VCaP (cell line): ENCODE data around the gene CCDC116.
"Not testable (repeated sequence)": the region's sequence is repeated elsewhere in the genome, so short reads cannot be mapped to it uniquely, and the experiment has no call there.

Experiments
- H3K27ac ChIP-seq: fragments of 450-650 bp; 2 replicates; pipeline ENCODE4 v1.5.1; 2017
- TF ChIP-seq, protein P1 (sequence below): fragments of 450-650 bp; conservative IDR thresholded peaks from 2 replicates; pipeline ENCODE4 v1.5.1; 2017; ENCODE audit warnings: mild to moderate bottlenecking, moderate library complexity

The CCDC116 gene

DNA sequence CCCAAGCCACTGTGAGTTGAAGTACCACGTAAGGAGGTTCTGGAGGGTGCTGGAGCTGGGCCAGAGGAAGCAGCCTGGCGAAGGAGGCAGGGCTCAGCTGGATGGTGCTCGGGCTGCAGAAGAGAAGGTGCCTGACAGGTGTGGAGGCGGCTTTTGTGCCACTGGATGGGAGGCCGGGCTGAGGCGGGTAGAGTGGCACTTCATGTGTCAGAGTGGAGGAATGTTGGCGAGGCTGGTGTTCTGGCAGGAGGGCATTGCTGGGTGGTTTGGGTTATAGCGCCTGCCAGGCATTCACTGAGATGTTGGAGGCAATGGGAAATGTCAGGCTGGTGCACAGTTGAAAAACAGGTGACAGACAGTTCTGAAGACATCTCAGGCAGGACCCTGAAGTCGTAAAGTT is 40.9 kb upstream of the CCDC116 start:
- TF ChIP-seq, protein P1, sequence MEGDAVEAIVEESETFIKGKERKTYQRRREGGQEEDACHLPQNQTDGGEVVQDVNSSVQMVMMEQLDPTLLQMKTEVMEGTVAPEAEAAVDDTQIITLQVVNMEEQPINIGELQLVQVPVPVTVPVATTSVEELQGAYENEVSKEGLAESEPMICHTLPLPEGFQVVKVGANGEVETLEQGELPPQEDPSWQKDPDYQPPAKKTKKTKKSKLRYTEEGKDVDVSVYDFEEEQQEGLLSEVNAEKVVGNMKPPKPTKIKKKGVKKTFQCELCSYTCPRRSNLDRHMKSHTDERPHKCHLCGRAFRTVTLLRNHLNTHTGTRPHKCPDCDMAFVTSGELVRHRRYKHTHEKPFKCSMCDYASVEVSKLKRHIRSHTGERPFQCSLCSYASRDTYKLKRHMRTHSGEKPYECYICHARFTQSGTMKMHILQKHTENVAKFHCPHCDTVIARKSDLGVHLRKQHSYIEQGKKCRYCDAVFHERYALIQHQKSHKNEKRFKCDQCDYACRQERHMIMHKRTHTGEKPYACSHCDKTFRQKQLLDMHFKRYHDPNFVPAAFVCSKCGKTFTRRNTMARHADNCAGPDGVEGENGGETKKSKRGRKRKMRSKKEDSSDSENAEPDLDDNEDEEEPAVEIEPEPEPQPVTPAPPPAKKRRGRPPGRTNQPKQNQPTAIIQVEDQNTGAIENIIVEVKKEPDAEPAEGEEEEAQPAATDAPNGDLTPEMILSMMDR: no peak
- H3K27ac ChIP-seq: peak overlapping the region; percentile 47; the same call in 1 of the 2 replicates

DNA sequence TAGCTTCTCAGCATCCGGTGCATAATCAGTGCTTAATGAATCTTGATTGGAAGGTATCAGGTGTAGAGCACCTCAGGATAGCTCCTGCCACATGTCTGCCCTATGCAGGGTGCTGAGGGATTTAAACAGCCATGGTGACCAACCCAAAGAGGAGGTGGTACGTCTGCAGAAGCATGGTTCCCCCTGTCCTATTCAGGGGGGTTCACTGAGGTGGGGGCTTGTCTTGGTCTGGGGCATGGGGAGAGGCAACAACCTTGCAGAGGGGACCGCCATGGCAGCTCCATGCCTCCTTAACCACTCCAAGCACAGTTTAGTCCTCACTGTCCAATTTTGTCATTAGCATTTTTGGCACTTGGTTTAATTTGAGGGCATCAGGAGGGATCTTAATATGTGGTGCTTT is 40.1 kb upstream of the CCDC116 start:
- TF ChIP-seq, protein P1: no peak
- H3K27ac ChIP-seq: peak overlapping the region; percentile 47

DNA sequence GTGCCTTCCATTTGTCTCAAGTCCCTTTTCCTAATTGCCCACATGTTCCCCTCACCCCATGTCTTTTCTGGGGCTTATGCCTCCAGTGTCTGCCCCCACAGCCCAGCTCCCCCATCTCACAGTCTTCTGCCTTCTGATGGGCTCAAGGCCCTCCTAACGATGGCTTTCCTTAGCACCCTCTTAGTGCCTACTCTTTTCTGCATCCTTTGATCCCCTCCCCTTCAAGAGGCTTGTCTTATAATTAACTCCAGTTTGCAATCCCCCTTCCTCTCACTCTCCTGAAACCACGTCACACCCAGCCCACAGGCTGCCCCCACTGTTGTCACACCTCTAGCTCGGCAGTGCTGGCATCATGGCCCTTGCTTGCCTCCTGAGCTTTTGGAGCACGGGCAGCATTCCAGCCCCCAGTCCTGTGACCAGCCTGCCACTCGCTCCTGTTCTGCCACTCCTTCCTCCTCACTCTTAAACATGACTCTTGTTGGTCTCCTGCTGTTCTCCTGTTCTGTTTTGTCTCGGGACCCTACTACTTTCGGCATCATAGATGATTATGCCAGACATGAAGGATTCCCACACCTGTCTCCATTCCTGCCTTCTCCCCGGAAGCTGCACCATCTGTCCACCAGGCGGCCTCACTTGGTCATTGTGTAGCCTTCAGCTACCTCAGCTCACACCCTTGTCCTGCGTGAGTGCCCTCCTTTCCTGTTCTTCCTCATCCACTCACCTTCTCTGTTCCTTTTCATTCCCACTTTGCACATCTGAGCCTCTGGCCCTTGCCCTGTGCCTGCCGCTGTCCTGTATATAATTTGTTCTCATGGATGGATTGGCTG is 38.9 kb upstream of the CCDC116 start:
- TF ChIP-seq, protein P1: peak; percentile 69

DNA sequence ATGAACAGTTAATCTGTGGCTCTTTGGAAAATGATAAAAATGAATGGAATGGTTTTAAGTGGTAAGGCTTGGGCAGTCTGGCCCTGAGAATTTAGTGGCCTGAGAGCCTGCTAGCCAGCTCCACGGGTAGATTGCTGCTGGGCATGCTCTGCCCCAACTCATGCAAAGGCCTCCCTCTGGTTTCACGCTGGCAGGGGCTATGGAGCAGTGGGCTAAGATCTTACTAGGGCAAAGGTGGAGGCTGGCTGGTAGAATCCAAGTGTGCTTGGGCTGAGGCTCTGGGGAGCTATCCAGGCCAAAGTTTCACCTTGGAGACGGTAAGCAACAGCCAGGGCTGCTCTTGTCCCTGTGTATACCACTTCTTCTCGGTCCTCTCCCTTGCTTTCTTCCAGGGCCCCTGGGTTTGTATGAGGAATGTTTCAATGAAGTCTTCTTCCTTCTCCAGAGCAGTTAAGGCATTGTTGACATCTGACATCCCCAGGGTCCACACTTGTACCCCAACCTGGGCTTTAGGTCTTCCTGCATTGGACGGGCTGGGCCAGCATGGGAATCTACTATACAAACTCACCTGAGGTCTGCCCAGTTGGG is 37.6 kb upstream of the CCDC116 start:
- H3K27ac ChIP-seq: no peak overlapping the region

More for the DNA sequence above, 38.9 kb upstream of the CCDC116 start:
- H3K27ac ChIP-seq: peak overlapping the region; percentile 47

DNA sequence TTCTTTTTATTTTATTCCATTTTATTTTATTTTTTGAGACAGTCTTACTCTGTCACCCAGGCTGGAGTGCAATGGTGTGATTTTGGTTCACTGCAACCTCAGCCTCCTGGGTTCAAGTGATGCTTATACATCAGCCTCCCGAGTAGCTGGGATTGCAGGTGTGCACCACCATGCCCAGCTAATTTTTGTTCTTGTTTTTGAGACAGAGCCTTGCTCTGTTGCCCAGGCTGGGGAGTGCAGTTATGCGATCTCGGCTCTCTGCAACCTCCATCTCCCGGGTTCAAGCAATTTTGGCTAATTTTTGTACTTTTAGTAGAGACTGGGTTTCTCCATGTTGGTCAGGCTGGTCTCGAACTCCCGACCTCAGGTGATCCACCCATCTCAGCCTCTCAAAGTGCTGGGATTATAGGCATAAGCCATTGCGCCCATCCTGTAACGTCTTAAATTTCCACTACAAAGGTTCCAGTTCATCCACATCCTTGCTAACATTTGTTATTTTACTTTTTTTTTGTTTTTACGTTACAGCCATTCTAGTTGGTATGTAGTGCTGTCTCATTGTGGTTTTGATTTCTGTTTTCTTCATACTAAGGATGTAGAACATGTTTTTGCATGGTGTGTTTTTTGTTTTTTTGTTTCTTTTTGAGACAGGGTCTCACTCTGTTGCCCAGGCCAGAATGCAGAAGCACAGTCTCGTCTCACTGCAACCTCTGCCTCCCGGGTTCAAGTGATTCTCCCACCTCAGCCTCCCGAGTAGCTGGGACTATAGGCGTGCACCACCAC is 36.0 kb upstream of the CCDC116 start:
- H3K27ac ChIP-seq: not testable (repeated sequence)

More for the DNA sequence above, 37.6 kb upstream of the CCDC116 start:
- TF ChIP-seq, protein P1: no peak

DNA sequence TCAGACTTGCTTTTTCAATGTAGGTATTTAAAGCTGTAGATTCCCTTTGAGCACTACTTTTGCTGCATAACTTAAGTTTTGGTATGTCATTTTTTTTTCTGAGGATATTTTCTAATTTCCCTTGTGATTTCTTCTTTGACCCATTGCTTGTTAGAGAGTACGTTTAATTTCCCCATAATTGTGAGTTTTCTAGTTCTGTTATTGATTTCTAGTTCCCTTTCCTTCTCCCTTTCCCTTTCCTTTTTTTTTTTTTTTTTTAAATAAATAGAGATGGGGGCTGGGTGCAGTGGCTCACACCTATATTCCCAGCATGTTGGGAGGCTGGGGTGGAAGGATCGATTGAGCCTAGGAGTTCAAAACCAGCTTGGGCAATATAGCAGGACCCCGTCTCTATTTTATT is 34.3 kb upstream of the CCDC116 start:
- TF ChIP-seq, protein P1: no peak

DNA sequence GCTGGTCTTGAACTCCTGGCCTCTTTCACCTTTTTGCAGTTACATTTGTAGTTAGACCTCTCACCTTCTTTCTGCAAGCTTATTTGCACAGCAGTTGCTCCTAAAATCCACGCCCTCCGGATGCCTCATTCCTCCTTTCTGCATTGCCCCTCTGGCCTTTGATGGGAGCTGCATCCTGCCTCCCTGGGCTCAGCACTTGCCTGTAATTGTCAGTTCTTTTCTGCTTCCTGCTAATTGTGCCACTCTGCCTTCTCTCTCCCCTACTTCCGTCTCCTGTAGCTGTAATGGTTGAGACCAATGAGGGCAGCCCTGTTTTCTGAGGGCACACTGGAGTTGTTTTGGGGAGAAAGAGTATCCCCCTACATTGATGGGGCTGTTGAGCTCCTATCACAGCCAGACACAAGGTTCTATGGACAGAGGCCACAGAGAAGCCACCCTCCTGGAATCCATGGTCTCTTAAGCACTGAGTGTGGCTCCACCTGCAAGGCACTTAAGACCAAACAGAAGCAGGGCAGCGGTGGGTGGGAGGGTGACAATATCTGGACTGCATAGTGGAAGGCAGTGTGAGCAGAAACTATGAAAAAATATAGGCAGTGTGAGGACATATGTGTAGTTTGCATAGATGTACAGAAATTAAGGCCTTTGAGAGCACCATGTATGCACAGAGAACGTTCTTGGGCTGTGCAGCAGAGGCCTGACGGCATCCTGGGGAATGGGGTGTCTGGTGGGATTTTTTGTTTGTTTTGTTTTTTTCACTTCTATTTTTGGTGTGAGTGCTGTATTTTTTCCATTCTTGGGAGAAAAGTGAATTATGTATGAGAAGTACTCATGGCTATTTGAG is 33.3 kb upstream of the CCDC116 start:
- H3K27ac ChIP-seq: no peak overlapping the region
- TF ChIP-seq, protein P1: no peak

More for the DNA sequence above, 34.3 kb upstream of the CCDC116 start:
- H3K27ac ChIP-seq: no peak overlapping the region
